Placental pericyte (primary cell): ENCODE measurements around the gene XYLT1. TPM values are rescaled to one million over a fixed set of nuclear protein-coding genes. Genes with fewer than 3 reads are reported as not detected.

ENCODE experiments used
- small RNA-seq: library from RNA; depleted of rRNA; stranded (forward); fragments of <200 nt; gene quantifications from one replicate; pipeline ENCODE3, GENCODE V24; 2012; ENCODE audit warnings: low replicate concordance
- total RNA-seq: library from RNA; depleted of rRNA; stranded (reverse); fragments of >200 nt; gene quantifications from 2 replicates; pipeline ENCODE4 v1.2.3, GENCODE V29; 2012

Gene XYLT1
- 13.1 and 64.1 TPM in 2 replicates for total RNA-seq

GRCh38 chr16:17470908-17471718 lies at the start of gene XYLT1:
XYLT1 (minus strand) TSS chr16:17470960; CDS start chr16:17470796, 164 bp downstream.

Small RNA genes within 50 kb of the gene (small RNA-seq; reads per million reads assigned to genes)
- gene AC109446.1: not detected
